ENCODE results near the gene MAGEA9B.
"Not testable (repeated sequence)": the region's sequence is repeated elsewhere in the genome, so short reads cannot be mapped to it uniquely, and the experiment has no call there.

MAGEA9B gene

GRCh38 chrX:149618871-149619270 is 31.6 kb upstream of the MAGEA9B start:
- Histone ChIP-seq H3K27me3 (0 out of 22 replicates have a peak, but pooled peaks cover 0 to 2% (median 0%) of the 10 kb centered on the region in 11 experiments), H3K4me1 (peaks cover 0 to 7% (median 0%) of the 10 kb centered on the region in 10 experiments; a peak in 2 of 20 replicates), H3K36me3 (no peaks in the 10 kb centered on the region), H4K20me1 (peaks cover 0 to 76% (median 3%) of the 10 kb centered on the region in 11 experiments; a peak in 7 of 22 replicates), H3K9ac (no peak overlapping the region), H3K9me3 (replicated peaks in 1 of 11) (peaks cover 0 to 9% (median 0%) of the 10 kb centered on the region in 11 experiments; a peak in 3 of 22 replicates), H3K4me3 (no peak overlapping the region), H3K4me2 (no peak overlapping the region), H3K27ac (no peak overlapping the region)
- TF ChIP-seq Cebpa-rat (IDR thresholded peaks at IDR 0.05), result no peak

GRCh38 chrX:149611623-149612175 is 24.4 kb upstream of the MAGEA9B start:
- no peaks in the 10 kb centered on the region for H3K27me3 ChIP-seq
- H3K4me3 ChIP-seq, result no peak overlapping the region
- H3K36me3 ChIP-seq, result peaks cover 4 to 20% (median 14%) of the 10 kb centered on the region in 11 experiments; a peak in 17 of 22 replicates
- H4K20me1 ChIP-seq, result peaks cover 0 to 57% (median 7%) of the 10 kb centered on the region in 11 experiments; a peak in 11 of 22 replicates
- no peak overlapping the region for H3K27ac ChIP-seq
- H3K9ac ChIP-seq, result no peak overlapping the region
- H3K9me3 ChIP-seq (replicated peaks in 1 of 11), result no peaks in the 10 kb centered on the region
- peak overlapping the region in 1 of 11 experiments; percentile 21; a peak in 1 of 22 replicates for H3K4me2 ChIP-seq
- TF ChIP-seq Cebpa-rat (IDR thresholded peaks at IDR 0.05), result no peak
- H3K4me1 ChIP-seq, result peaks cover 0 to 14% (median 0%) of the 10 kb centered on the region in 10 experiments; a peak in 4 of 20 replicates

DNA sequence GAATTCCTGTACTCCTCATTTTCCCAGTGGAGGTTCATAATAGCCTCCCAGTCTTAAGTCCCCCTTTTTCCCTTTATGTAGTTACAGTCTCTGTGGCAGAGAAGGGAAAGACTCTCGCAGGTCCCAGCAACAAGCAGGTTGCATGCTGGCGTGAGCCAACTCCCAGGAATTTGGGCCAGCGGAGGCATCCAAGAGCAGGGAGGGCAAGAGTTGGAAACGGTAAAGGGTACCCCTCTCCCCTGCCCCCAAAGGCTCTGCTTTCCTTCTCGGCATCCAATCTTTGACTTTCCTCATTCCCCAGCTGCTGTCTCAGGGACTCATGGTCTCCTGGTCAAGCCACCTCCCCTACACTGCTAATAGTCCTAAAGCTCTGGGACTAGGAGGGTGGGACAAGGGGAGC is 23.3 kb upstream of the MAGEA9B start:
- H3K27me3 ChIP-seq, result no peaks in the 10 kb centered on the region
- H3K9me3 ChIP-seq (replicated peaks in 1 of 11), result no peaks in the 10 kb centered on the region
- peaks cover 4 to 28% (median 20%) of the 10 kb centered on the region in 11 experiments; a peak in 17 of 22 replicates for H3K36me3 ChIP-seq
- no peak overlapping the region for H3K4me3 ChIP-seq
- H3K9ac ChIP-seq, result no peak overlapping the region
- no peak overlapping the region for H3K4me2 ChIP-seq
- no peak for TF ChIP-seq Cebpa-rat (IDR thresholded peaks at IDR 0.05)
- H3K27ac ChIP-seq, result no peak overlapping the region
- peaks cover 0 to 45% (median 7%) of the 10 kb centered on the region in 11 experiments; a peak in 10 of 22 replicates for H4K20me1 ChIP-seq
- peaks cover 0 to 14% (median 0%) of the 10 kb centered on the region in 10 experiments; a peak in 4 of 20 replicates for H3K4me1 ChIP-seq

- Histone ChIP-seq H3K27me3 (peaks cover 0 to 6% (median 0%) of the 10 kb centered on the region in 11 experiments; a peak in 1 of 22 replicates), H3K4me3 (no peak overlapping the region), H3K36me3 (peaks cover 4 to 44% (median 22%) of the 10 kb centered on the region in 11 experiments; a peak in 17 of 22 replicates), H3K9me3 (replicated peaks in 1 of 11) (no peaks in the 10 kb centered on the region), H3K27ac (no peak overlapping the region), H3K9ac (no peak overlapping the region), H3K4me2 (no peak overlapping the region), H4K20me1 (peaks cover 0 to 42% (median 8%) of the 10 kb centered on the region in 11 experiments; a peak in 10 of 22 replicates), H3K4me1 (peaks cover 0 to 14% (median 0%) of the 10 kb centered on the region in 10 experiments; a peak in 4 of 20 replicates)
- TF ChIP-seq Cebpa-rat (IDR thresholded peaks at IDR 0.05), result no peak
Observed at GRCh38 chrX:149607699-149608098, 20.4 kb upstream of the MAGEA9B start.

GRCh38 chrX:149605248-149605885 is 18.1 kb upstream of the MAGEA9B start:
- not testable (repeated sequence) for H3K4me2 ChIP-seq
- H4K20me1 ChIP-seq, result peaks cover 0 to 20% (median under 1%) of the 10 kb centered on the region in 11 experiments; a peak in 6 of 22 replicates

GRCh38 chrX:149598603-149599002 is 11.3 kb upstream of the MAGEA9B start:
- peaks cover 0 to 11% (median 0%) of the 10 kb centered on the region in 11 experiments; a peak in 1 of 22 replicates for H4K20me1 ChIP-seq
- not testable (repeated sequence) for H3K4me2 ChIP-seq; H3K4me3 ChIP-seq; H3K36me3 ChIP-seq; H3K4me1 ChIP-seq; H3K9me3 ChIP-seq (replicated peaks in 1 of 11); H3K27me3 ChIP-seq; H3K27ac ChIP-seq; H3K9ac ChIP-seq

More at GRCh38 chrX:149605248-149605885, 18.1 kb upstream of the MAGEA9B start:
- H3K27me3 ChIP-seq; H3K9me3 ChIP-seq (replicated peaks in 1 of 11); H3K9ac ChIP-seq; H3K4me3 ChIP-seq; H3K4me1 ChIP-seq; H3K27ac ChIP-seq: not testable (repeated sequence)
- H3K36me3 ChIP-seq, result peaks cover 4 to 44% (median 22%) of the 10 kb centered on the region in 11 experiments; a peak in 17 of 22 replicates

DNA sequence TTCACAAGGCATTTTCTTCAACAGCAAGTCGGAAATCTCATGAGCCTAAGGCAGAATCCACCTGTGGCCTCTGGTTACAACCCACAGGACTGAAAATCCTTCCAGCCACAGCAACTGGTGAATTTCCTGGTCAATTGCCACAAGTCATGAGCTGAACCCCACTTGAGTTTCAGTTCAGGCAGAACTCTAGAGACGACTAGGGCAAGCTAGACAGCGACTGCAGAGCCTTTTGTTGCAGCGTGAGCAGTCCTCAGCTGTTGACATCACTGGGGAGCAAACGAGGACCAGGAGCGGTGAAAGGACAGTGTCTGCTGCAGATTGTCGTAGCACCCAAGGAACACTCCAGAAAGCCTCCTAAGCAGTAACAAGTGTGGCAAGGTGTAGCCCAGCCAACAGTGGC is 8.7 kb upstream of the MAGEA9B start:
- not testable (repeated sequence) for H4K20me1 ChIP-seq; H3K4me1 ChIP-seq; H3K4me2 ChIP-seq; H3K9ac ChIP-seq; H3K27ac ChIP-seq; H3K9me3 ChIP-seq (replicated peaks in 1 of 11); H3K27me3 ChIP-seq; H3K4me3 ChIP-seq; H3K36me3 ChIP-seq

GRCh38 chrX:149595214-149595613 is 8.0 kb upstream of the MAGEA9B start, which contains the start of gene HSFX2:
Gene HSFX2, minus strand, starts transcription at chrX:149595314. Its CDS starts 614 bp downstream, at chrX:149594700.
- H3K9ac ChIP-seq; H3K27ac ChIP-seq; H3K9me3 ChIP-seq (replicated peaks in 1 of 11); H3K27me3 ChIP-seq; H3K4me1 ChIP-seq; H3K4me3 ChIP-seq; H3K4me2 ChIP-seq; H3K36me3 ChIP-seq; H4K20me1 ChIP-seq: not testable (repeated sequence)

GRCh38 chrX:149590993-149591392 is 3.7 kb upstream of the MAGEA9B start:
- not testable (repeated sequence) for H3K36me3 ChIP-seq; H3K4me2 ChIP-seq; H3K4me1 ChIP-seq; H3K4me3 ChIP-seq; H3K9me3 ChIP-seq (replicated peaks in 1 of 11); H4K20me1 ChIP-seq; H3K27me3 ChIP-seq; H3K9ac ChIP-seq; H3K27ac ChIP-seq

- H3K4me2 ChIP-seq; H3K4me1 ChIP-seq; H3K9ac ChIP-seq; H3K36me3 ChIP-seq; H3K27me3 ChIP-seq; H3K27ac ChIP-seq; H4K20me1 ChIP-seq; H3K4me3 ChIP-seq; H3K9me3 ChIP-seq (replicated peaks in 1 of 11): not testable (repeated sequence)
Observed at GRCh38 chrX:149585631-149586030, 1.6 kb downstream of the MAGEA9B start.

DNA sequence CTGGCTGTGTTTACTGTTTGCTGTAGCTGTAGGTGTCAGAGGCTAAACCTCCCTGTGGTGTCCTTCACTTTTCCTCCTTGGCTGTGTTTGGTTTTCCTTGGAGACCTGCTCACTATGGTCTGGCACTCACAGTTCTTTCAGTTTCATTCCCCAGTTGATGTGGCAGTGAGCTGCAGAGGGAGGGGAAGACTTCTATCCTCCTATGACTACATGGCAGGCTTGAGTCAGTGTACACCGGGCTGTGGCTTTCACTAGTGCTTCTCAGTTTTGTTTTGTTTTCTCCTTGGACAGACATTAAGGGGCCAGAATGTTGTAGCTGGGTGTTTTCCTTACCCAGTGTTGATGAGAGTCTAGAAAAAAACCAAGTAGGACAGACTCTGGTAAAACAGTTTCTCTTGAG is 13.8 kb downstream of the MAGEA9B start:
- H3K36me3 ChIP-seq; H3K4me3 ChIP-seq; H3K9me3 ChIP-seq (replicated peaks in 1 of 11); H3K27me3 ChIP-seq; H3K9ac ChIP-seq; H3K27ac ChIP-seq; H3K4me2 ChIP-seq; H4K20me1 ChIP-seq; H3K4me1 ChIP-seq: not testable (repeated sequence)
